GM23338 (cell line): ENCODE measurements around the gene BLTP2. TPM values are rescaled to one million over a fixed set of nuclear protein-coding genes. Genes with fewer than 3 reads are reported as not detected.

Source experiments
- ATAC-seq: fragments of 200-7000 bp; cut with Tn5 transposase; 3 replicates; pipeline ENCODE4 v1.9.1; 2020
- DNase-seq: peaks from one replicate; pipeline ENCODE4 v3.0.0-alpha.2; 2015; ENCODE audit warnings: low spot score
- H2AFZ ChIP-seq: fragments of 200-600 bp; sonication (generic); 2 replicates; pipeline ENCODE4 v1.8.0; 2016; ENCODE audit warnings: antibody characterized with exemption, mild to moderate bottlenecking, moderate library complexity
- H3F3A ChIP-seq: fragments of 200-600 bp; sonication (generic); replicated peaks from 2 replicates; pipeline ENCODE4 v1.8.0; 2017; ENCODE audit warnings: antibody characterized with exemption, mixed run types, low read depth
- H3K27ac ChIP-seq: fragments of 200-600 bp; sonication (generic); 2 replicates; pipeline ENCODE4 v1.6.1; 2016; ENCODE audit warnings: low read depth
- H3K27me3 ChIP-seq: fragments of 200-600 bp; sonication (generic); 2 replicates; pipeline ENCODE4 v1.8.0; 2016; ENCODE audit warnings: mild to moderate bottlenecking, mixed run types, moderate library complexity; ENCODE audit not compliant: insufficient read depth
- H3K36me3 ChIP-seq: fragments of 200-600 bp; sonication (generic); 2 replicates; pipeline ENCODE4 v1.8.0; 2016; ENCODE audit warnings: mild to moderate bottlenecking; ENCODE audit not compliant: insufficient read depth
- H3K4me1 ChIP-seq: fragments of 200-600 bp; sonication (generic); 2 replicates; pipeline ENCODE4 v1.8.0; 2016; ENCODE audit warnings: mild to moderate bottlenecking, moderate library complexity; ENCODE audit not compliant: insufficient read depth
- H3K4me2 ChIP-seq: fragments of 200-600 bp; sonication (generic); 2 replicates; pipeline ENCODE4 v1.7.1; 2017; ENCODE audit warnings: mixed run types
- H3K4me3 ChIP-seq: fragments of 200-600 bp; sonication (generic); 2 replicates; pipeline ENCODE4 v1.6.1; 2016; ENCODE audit warnings: mixed run types
- H3K79me2 ChIP-seq: fragments of 200-600 bp; sonication (generic); replicated peaks from 2 replicates; pipeline ENCODE4 v1.8.0; 2017; ENCODE audit warnings: mild to moderate bottlenecking; ENCODE audit not compliant: insufficient read depth
- H3K9me2 ChIP-seq: fragments of 200-600 bp; sonication (generic); 2 replicates; pipeline ENCODE4 v1.8.0; 2017; ENCODE audit not compliant: insufficient read depth
- H4K20me1 ChIP-seq: fragments of 200-600 bp; sonication (generic); replicated peaks from 2 replicates; pipeline ENCODE4 v1.8.0; 2017; ENCODE audit warnings: mild to moderate bottlenecking; ENCODE audit not compliant: insufficient read depth
- H3K27ac Mint-ChIP-seq: 2 replicates; pipeline ENCODE4 v1.8.0; 2020; ENCODE audit warnings: inconsistent platforms, mild to moderate bottlenecking, moderate library complexity, mixed read lengths
- H3K27me3 Mint-ChIP-seq: 3 replicates; pipeline ENCODE4 v1.8.0; 2022; ENCODE audit warnings: low read depth, mild to moderate bottlenecking, moderate library complexity, mixed read lengths, inconsistent platforms; ENCODE audit not compliant: insufficient read depth, poor library complexity
- H3K36me3 Mint-ChIP-seq: 3 replicates; pipeline ENCODE4 v1.8.0; 2021; ENCODE audit warnings: low read depth, mild to moderate bottlenecking, inconsistent platforms, moderate library complexity, mixed read lengths
- H3K4me1 Mint-ChIP-seq: 3 replicates; pipeline ENCODE4 v1.8.0; 2020; ENCODE audit warnings: mild to moderate bottlenecking, inconsistent platforms, mixed read lengths
- H3K4me3 Mint-ChIP-seq: 3 replicates; pipeline ENCODE4 v1.8.0; 2021; ENCODE audit warnings: moderate library complexity, mild to moderate bottlenecking, inconsistent platforms, mixed read lengths
- H3K9me3 Mint-ChIP-seq: 3 replicates; pipeline ENCODE4 v1.8.0; 2020; ENCODE audit warnings: moderate library complexity, mild to moderate bottlenecking, inconsistent platforms, mixed read lengths
- EZH2 ChIP-seq: fragments of 200-600 bp; sonication (generic); IDR thresholded peaks from one replicate; pipeline ENCODE4 v1.8.0; 2017; ENCODE audit warnings: antibody characterized with exemption, mild to moderate bottlenecking, low read depth; ENCODE audit not compliant: unreplicated experiment
- JUNB ChIP-seq: IDR thresholded peaks from one replicate; pipeline ENCODE4 v1.6.1; 2016; ENCODE audit warnings: antibody characterized with exemption; ENCODE audit not compliant: unreplicated experiment
- POLR2AphosphoS5 ChIP-seq: IDR thresholded peaks from 2 replicates; pipeline ENCODE4 v1.6.1; 2016; ENCODE audit warnings: antibody characterized with exemption, low read depth
- STAT1 ChIP-seq: IDR thresholded peaks from one replicate; pipeline ENCODE4 v1.6.1; 2016; ENCODE audit warnings: antibody characterized with exemption; ENCODE audit not compliant: unreplicated experiment
- ZNF114 ChIP-seq: fragments of 250-450 bp; sonication (Bioruptor Pico); IDR thresholded peaks from 2 replicates; pipeline ENCODE4 v1.5.0; 2020; ENCODE audit warnings: mild to moderate bottlenecking, moderate library complexity
- ZNF331 ChIP-seq: fragments of 250-450 bp; sonication (Bioruptor Pico); IDR thresholded peaks from 2 replicates; pipeline ENCODE4 v1.5.0; 2020; ENCODE audit warnings: low read depth, mild to moderate bottlenecking, moderate library complexity
- polyA plus RNA-seq: library from polyadenylated mRNA; unstranded; fragments of >200 nt; fragmentation: Nextera tagmentation; extraction: Ambion mirVana; gene quantifications from 2 replicates; pipeline ENCODE4 v1.2.1, GENCODE V29; 2016
- total RNA-seq: library from RNA; depleted of rRNA; stranded (reverse); fragments of >200 nt; shearing (Covaris generic); gene quantifications from 2 replicates; pipeline ENCODE4 v1.2.3, GENCODE V29; 2014
- TF ChIP-seq, protein P1 (sequence below): fragments of 250-450 bp; sonication (Bioruptor Pico); IDR thresholded peaks from 2 replicates; pipeline ENCODE4 v1.5.0; 2020; ENCODE audit warnings: mild to moderate bottlenecking, moderate library complexity
- TF ChIP-seq, protein P2 (sequence below): IDR thresholded peaks from one replicate; pipeline ENCODE4 v1.6.1; 2018; ENCODE audit warnings: antibody characterized with exemption; ENCODE audit not compliant: unreplicated experiment
- TF ChIP-seq, protein P3 (sequence below), 2 experiments: fragments of 200-600 bp in 1 of 2; sonication (generic) in 1 of 2; conservative IDR thresholded peaks; 2 replicates each; pipeline versions ENCODE4 v1.5.1 to v1.6.1; 2016 to 2017; ENCODE audit warnings: antibody characterized with exemption in 2 of 2, low read depth in 2 of 2, mild to moderate bottlenecking in 2 of 2, moderate library complexity in 1 of 2
- TF ChIP-seq, protein P4 (sequence below): IDR thresholded peaks from 2 replicates; pipeline ENCODE4 v1.6.1; 2016; ENCODE audit warnings: antibody characterized with exemption

Gene BLTP2
- total and polyA plus RNA-seq, 2 experiments from 2014 or later = 58.6 to 166 TPM

DNA sequence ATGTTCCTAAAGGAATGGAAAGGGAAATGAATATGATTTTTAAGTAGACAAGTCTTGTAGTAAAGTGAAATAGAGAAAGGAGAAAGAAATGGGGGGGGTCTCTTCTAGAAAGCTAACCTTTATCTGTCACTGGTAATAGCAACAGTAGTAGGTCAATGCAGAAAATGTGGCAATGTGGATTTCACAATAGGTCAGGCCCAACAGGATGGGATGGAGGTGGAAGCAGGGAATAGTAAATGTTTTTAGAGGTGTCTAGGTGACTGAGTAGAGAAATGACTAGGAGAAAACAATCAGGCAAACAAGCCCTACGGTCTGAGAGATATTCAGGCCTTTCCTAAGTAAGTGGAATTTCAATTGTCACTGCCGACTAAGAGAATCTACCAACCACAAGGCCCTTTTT is 24.9 kb downstream of the BLTP2 start:
- Histone ChIP-seq H3K27me3 (no peaks in the 10 kb centered on the region), H3K4me2 (no peak overlapping the region), H3F3A (peaks cover 6% of the 10 kb centered on the region), H4K20me1 (peaks cover 39% of the 10 kb centered on the region), H3K27ac (no peak overlapping the region), H3K36me3 (peaks cover 95% of the 10 kb centered on the region), H3K9me2 (no peaks in the 10 kb centered on the region), H3K4me3 (no peak overlapping the region), H3K4me1 (no peaks in the 10 kb centered on the region), H2AFZ (no peak overlapping the region), H3K79me2 (no peaks in the 10 kb centered on the region)
- no peak overlapping the region for H3K4me3 Mint-ChIP-seq
- H3K4me1 Mint-ChIP-seq = no peaks in the 10 kb centered on the region
- TF ChIP-seq EZH2 = no peak
- H3K27ac Mint-ChIP-seq = no peak overlapping the region
- no peak for DNase-seq
- H3K9me3 Mint-ChIP-seq = no peaks in the 10 kb centered on the region
- H3K36me3 Mint-ChIP-seq = peaks cover 97% of the 10 kb centered on the region
- peaks cover 2% of the 10 kb centered on the region for H3K27me3 Mint-ChIP-seq
- ATAC-seq = no peak

DNA sequence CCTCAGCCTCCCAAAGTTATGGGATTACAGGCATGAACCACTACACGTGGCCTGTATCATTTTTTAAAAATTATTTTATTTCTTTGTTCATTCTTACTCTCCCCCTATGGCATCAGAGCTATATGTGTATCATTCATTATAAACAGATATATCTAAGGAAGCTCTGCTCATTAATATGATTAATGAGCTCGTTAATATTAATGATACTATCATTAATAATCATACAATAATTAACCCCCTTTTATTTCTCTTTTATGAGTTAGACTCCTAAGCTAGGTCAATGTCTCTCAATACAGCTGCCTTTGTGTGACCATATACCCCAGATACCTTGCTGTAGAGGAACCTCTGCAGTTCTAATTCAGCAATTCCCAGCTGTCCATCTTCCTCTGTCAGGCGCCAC is 26.5 kb downstream of the BLTP2 start:
- H3K4me1 Mint-ChIP-seq = no peaks in the 10 kb centered on the region
- DNase-seq = no peak
- Histone ChIP-seq H2AFZ (no peak overlapping the region), H3K9me2 (no peaks in the 10 kb centered on the region), H3K4me1 (no peaks in the 10 kb centered on the region), H3K79me2 (no peaks in the 10 kb centered on the region), H3K27me3 (no peaks in the 10 kb centered on the region), H3K4me3 (no peak overlapping the region), H3K27ac (no peak overlapping the region), H3F3A (peaks cover 8% of the 10 kb centered on the region), H3K36me3 (peaks cover 87% of the 10 kb centered on the region), H3K4me2 (no peak overlapping the region), H4K20me1 (peaks cover 44% of the 10 kb centered on the region)
- no peak overlapping the region for H3K4me3 Mint-ChIP-seq
- no peak overlapping the region for H3K27ac Mint-ChIP-seq
- H3K27me3 Mint-ChIP-seq = peaks cover 2% of the 10 kb centered on the region
- H3K36me3 Mint-ChIP-seq = peaks cover 96% of the 10 kb centered on the region
- H3K9me3 Mint-ChIP-seq = no peaks in the 10 kb centered on the region
- no peak for ATAC-seq
- TF ChIP-seq ZNF331 (CRISPR knock-in tag) (no peak), POLR2AphosphoS5 (no peak), ZNF114 (CRISPR knock-in tag) (no peak), EZH2 (no peak), JUNB (no peak), STAT1 (no peak)
- TF ChIP-seq, protein P1, sequence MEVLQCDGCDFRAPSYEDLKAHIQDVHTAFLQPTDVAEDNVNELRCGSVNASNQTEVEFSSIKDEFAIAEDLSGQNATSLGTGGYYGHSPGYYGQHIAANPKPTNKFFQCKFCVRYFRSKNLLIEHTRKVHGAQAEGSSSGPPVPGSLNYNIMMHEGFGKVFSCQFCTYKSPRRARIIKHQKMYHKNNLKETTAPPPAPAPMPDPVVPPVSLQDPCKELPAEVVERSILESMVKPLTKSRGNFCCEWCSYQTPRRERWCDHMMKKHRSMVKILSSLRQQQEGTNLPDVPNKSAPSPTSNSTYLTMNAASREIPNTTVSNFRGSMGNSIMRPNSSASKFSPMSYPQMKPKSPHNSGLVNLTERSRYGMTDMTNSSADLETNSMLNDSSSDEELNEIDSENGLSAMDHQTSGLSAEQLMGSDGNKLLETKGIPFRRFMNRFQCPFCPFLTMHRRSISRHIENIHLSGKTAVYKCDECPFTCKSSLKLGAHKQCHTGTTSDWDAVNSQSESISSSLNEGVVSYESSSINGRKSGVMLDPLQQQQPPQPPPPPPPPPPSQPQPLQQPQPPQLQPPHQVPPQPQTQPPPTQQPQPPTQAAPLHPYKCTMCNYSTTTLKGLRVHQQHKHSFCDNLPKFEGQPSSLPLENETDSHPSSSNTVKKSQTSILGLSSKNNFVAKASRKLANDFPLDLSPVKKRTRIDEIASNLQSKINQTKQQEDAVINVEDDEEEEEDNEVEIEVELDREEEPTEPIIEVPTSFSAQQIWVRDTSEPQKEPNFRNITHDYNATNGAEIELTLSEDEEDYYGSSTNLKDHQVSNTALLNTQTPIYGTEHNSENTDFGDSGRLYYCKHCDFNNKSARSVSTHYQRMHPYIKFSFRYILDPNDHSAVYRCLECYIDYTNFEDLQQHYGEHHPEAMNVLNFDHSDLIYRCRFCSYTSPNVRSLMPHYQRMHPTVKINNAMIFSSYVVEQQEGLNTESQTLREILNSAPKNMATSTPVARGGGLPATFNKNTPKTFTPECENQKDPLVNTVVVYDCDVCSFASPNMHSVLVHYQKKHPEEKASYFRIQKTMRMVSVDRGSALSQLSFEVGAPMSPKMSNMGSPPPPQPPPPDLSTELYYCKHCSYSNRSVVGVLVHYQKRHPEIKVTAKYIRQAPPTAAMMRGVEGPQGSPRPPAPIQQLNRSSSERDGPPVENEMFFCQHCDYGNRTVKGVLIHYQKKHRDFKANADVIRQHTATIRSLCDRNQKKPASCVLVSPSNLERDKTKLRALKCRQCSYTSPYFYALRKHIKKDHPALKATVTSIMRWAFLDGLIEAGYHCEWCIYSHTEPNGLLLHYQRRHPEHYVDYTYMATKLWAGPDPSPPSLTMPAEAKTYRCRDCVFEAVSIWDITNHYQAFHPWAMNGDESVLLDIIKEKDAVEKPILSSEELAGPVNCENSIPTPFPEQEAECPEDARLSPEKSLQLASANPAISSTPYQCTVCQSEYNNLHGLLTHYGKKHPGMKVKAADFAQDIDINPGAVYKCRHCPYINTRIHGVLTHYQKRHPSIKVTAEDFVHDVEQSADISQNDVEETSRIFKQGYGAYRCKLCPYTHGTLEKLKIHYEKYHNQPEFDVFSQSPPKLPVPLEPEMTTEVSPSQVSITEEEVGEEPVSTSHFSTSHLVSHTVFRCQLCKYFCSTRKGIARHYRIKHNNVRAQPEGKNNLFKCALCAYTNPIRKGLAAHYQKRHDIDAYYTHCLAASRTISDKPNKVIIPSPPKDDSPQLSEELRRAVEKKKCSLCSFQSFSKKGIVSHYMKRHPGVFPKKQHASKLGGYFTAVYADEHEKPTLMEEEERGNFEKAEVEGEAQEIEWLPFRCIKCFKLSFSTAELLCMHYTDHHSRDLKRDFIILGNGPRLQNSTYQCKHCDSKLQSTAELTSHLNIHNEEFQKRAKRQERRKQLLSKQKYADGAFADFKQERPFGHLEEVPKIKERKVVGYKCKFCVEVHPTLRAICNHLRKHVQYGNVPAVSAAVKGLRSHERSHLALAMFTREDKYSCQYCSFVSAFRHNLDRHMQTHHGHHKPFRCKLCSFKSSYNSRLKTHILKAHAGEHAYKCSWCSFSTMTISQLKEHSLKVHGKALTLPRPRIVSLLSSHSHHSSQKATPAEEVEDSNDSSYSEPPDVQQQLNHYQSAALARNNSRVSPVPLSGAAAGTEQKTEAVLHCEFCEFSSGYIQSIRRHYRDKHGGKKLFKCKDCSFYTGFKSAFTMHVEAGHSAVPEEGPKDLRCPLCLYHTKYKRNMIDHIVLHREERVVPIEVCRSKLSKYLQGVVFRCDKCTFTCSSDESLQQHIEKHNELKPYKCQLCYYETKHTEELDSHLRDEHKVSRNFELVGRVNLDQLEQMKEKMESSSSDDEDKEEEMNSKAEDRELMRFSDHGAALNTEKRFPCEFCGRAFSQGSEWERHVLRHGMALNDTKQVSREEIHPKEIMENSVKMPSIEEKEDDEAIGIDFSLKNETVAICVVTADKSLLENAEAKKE (CRISPR knock-in tag) = no peak
- TF ChIP-seq, protein P2, sequence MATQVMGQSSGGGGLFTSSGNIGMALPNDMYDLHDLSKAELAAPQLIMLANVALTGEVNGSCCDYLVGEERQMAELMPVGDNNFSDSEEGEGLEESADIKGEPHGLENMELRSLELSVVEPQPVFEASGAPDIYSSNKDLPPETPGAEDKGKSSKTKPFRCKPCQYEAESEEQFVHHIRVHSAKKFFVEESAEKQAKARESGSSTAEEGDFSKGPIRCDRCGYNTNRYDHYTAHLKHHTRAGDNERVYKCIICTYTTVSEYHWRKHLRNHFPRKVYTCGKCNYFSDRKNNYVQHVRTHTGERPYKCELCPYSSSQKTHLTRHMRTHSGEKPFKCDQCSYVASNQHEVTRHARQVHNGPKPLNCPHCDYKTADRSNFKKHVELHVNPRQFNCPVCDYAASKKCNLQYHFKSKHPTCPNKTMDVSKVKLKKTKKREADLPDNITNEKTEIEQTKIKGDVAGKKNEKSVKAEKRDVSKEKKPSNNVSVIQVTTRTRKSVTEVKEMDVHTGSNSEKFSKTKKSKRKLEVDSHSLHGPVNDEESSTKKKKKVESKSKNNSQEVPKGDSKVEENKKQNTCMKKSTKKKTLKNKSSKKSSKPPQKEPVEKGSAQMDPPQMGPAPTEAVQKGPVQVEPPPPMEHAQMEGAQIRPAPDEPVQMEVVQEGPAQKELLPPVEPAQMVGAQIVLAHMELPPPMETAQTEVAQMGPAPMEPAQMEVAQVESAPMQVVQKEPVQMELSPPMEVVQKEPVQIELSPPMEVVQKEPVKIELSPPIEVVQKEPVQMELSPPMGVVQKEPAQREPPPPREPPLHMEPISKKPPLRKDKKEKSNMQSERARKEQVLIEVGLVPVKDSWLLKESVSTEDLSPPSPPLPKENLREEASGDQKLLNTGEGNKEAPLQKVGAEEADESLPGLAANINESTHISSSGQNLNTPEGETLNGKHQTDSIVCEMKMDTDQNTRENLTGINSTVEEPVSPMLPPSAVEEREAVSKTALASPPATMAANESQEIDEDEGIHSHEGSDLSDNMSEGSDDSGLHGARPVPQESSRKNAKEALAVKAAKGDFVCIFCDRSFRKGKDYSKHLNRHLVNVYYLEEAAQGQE = no peak
- TF ChIP-seq, protein P3, sequence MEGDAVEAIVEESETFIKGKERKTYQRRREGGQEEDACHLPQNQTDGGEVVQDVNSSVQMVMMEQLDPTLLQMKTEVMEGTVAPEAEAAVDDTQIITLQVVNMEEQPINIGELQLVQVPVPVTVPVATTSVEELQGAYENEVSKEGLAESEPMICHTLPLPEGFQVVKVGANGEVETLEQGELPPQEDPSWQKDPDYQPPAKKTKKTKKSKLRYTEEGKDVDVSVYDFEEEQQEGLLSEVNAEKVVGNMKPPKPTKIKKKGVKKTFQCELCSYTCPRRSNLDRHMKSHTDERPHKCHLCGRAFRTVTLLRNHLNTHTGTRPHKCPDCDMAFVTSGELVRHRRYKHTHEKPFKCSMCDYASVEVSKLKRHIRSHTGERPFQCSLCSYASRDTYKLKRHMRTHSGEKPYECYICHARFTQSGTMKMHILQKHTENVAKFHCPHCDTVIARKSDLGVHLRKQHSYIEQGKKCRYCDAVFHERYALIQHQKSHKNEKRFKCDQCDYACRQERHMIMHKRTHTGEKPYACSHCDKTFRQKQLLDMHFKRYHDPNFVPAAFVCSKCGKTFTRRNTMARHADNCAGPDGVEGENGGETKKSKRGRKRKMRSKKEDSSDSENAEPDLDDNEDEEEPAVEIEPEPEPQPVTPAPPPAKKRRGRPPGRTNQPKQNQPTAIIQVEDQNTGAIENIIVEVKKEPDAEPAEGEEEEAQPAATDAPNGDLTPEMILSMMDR (conservative IDR thresholded peaks at IDR 0.05; ENCODE audit: low read depth in 2 of 2) = no peak
- TF ChIP-seq, protein P4, sequence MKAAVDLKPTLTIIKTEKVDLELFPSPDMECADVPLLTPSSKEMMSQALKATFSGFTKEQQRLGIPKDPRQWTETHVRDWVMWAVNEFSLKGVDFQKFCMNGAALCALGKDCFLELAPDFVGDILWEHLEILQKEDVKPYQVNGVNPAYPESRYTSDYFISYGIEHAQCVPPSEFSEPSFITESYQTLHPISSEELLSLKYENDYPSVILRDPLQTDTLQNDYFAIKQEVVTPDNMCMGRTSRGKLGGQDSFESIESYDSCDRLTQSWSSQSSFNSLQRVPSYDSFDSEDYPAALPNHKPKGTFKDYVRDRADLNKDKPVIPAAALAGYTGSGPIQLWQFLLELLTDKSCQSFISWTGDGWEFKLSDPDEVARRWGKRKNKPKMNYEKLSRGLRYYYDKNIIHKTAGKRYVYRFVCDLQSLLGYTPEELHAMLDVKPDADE = no peak
